Muscle of arm (tissue), 12 donors: ENCODE data around the gene NF2. TPM values are rescaled to one million over a fixed set of nuclear protein-coding genes. Genes with fewer than 3 reads are reported as not detected.
"Not testable (repeated sequence)": the region's sequence is repeated elsewhere in the genome, so short reads cannot be mapped to it uniquely, and the experiment has no call there.

Source experiments
- DNase-seq: peaks from one replicate; pipeline ENCODE4 v3.0.0-alpha.2; 2013
- polyA plus RNA-seq, 12 donors: library from polyadenylated mRNA; unstranded; fragments of 120-200 nt; gene quantifications; one replicate each; pipeline ENCODE4 v1.2.1, GENCODE V29; 2013; ENCODE audit not compliant: insufficient read length in 12 of 12

NF2 gene
- polyA plus RNA-seq, 12 donors, result 19.7 to 24.0 (median 22.3) TPM; not detected in 1

GRCh38 chr22:29587938-29588699, 15.3 kb upstream of the NF2 start:
- no peak for DNase-seq

- no peak for DNase-seq
Observed at GRCh38 chr22:29593923-29594322, 9.5 kb upstream of the NF2 start.

DNA sequence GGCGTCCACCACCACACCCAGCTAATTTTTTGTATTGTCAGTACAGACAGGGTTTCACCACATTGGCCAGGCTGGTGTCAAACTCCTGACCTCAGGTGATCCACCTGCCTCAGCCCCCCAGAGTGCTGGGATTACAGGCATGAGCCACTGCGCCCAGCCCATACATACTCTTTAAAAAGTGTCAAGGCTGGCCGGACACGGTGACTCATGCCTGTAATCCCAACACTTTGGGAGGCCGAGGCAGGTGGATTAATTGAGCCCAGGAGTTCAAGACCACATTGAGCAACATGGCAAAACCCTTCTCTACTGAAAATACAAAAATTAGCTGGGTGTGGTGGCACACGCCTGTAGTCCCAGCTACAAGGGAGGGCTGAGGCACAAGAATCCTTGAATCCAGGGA, 9.0 kb upstream of the NF2 start:
- not testable (repeated sequence) for DNase-seq

DNA sequence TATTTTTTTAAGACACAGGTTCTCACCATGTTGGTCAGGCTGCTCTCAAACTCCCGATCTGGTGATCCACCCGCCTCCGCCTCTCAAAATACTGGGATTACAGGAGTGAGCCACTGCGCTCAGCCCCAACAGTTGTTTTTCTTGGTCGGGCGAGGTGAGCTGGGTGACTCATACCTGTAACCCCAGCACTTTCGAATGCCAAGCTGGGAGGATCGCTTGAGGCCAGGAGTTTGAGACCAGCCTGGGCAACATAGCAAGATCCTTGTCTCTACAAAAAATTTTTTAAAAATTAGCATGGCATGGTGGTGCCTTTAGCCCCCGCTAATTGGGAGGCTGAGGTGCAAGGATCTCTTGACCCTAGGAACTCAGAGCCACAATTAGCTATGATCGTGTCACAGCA, 7.0 kb upstream of the NF2 start:
- no peak for DNase-seq

DNA sequence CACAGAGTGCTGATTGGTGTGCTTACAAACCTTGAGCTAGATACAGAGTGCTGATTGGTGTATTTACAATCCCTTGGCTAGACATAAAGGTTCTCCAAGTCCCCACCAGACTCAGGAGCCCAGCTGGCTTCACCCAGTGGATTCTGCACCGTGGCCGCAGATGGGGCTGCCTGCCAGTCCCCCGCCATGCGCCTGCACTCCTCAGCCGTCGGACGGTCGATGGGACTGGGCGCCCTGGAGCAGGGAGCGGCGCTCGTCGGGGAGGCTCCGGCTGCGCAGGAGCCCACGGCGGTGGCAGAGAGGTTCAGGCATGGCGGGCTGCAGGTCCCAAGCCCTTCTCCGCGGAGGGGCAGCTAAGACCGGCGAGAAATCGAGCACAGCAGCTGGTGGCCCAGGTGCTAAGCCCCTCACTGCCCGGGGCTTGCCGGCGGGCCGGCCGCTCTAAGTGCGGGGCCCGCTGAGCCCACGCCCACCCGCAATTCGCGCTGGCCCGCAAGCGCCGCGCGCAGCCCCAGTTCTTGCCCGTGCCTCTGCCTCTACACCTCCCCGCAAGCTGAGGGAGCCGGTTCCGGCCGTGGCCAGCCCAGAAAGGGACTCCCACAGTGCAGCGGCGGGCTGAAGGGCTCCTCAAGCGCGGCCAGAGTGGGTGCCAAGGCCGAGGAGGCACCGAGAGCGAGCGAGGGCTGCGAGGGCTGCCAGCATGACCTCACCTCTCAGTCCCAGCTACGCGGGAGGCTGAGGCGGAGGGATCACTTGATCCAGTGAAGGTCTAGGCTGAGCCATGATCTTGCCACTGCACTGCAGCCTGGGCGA, 5.4 kb upstream of the NF2 start:
- DNase-seq, result not testable (repeated sequence)

GRCh38 chr22:29598684-29599020, 4.8 kb upstream of the NF2 start:
- DNase-seq, result no peak

DNA sequence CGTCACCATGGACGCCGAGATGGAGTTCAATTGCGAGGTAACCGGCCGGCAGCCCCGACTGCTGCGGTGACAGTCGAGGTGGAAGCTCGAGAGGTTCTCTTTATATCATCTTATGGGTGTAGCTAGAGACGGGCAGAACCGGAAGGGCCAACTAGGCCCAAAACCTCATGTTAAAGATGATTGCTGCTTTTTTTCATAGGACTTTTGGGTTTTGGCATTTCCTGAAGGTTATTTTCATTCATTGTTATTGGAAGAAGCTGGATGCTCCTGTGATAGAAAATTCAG, 585 bp downstream of the NF2 start:
- DNase-seq, result no peak

DNA sequence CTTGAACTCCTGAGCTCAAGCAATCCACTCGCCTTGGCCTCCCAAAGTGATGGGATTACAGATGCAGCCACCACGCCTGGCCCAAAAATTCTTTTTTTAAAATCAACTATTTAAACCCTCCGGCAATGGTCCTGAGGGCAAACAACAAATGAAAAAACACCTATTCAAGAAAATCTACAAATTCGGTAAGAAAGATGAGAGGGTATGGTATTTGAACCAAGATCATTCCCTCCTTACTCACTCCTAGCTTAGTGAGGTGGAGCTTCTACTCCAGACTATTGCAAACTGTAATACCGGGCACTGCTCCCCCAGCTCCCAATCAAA, 2.1 kb downstream of the NF2 start:
- no peak for DNase-seq

GRCh38 chr22:29606320-29606719, 2.9 kb downstream of the NF2 start:
- DNase-seq, result no peak

DNA sequence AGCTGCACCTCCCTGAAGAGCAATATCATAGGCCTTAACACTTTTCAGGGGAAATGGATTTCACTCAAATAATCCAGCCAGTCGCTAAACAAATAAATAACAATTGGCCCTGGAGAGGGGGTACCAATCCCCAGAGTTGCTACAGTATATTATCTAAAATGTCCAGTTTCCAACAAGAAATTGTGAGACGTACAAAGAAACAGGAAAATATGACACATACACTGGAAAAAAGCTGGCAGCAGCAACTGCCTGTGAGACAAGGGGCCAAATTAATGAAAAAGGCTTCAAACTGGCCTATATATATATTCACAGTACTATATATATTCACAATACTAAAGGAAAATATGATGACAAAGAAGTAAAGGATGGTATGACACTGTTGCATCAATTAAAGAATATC, 4.0 kb downstream of the NF2 start:
- no peak for DNase-seq

- no peak for DNase-seq
Observed at GRCh38 chr22:29609139-29609538, 5.7 kb downstream of the NF2 start.

- no peak for DNase-seq
Observed at GRCh38 chr22:29610780-29611179, 7.3 kb downstream of the NF2 start.

DNA sequence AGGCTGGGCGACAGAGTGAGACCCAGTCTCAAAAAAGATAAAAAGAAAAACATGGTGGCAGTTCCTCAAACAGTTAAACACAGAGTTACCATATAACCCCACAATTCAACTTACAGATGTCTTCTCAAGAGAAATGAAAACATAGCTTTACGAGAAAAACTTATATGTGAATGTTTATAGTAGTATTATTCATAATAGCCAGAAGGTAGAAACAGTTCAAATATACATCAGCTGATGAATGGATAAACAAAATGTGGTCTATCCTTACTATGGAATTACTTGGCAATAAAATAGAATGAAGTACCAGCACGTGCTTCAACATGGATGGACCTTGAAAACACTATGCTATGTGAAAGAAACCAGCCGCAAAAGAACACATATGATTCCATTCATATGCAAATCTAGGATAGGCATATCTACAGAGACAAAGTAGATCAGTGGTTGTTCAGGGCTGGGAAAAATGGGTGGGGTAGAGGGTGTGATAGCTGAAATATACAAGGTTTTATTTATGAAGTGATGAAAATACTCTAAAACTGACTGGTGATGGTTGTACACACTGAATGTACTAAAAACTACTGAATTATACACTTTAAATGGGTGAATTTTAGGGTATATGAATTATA, 12.4 kb downstream of the NF2 start:
- DNase-seq, result no peak

DNA sequence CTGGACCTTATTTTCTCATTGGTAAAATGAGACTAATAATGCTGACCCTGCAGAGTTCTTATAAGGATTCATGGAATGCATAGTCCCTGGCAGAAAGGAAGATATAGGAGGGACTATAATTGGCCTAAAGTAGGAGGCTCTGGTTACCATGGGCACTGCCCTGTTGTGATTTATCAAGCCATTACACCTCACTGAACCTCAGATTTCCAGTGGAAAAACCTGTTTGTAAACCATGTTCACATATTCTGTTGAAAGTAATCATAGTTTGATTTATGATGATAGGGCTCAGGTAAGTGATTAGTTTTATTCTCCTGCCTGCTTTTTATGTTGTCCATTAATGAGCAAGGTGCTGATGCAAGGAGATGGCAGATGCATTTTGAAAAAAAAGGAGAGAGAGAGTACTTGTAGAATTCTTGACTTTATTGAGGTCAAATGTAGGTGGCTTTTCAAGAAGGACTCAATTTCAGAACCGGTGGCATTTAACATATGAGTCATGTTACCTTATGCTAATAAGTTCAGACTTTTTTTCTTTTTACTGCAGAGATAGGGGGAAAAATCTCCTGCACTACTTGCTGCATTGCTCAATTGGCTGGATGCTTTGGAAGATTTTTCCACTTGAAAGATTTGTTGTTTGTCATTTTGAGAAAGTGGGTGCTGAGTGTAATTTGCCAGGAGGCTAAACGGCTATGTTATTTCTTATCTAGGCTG, 14.6 kb downstream of the NF2 start:
- DNase-seq, result no peak

DNA sequence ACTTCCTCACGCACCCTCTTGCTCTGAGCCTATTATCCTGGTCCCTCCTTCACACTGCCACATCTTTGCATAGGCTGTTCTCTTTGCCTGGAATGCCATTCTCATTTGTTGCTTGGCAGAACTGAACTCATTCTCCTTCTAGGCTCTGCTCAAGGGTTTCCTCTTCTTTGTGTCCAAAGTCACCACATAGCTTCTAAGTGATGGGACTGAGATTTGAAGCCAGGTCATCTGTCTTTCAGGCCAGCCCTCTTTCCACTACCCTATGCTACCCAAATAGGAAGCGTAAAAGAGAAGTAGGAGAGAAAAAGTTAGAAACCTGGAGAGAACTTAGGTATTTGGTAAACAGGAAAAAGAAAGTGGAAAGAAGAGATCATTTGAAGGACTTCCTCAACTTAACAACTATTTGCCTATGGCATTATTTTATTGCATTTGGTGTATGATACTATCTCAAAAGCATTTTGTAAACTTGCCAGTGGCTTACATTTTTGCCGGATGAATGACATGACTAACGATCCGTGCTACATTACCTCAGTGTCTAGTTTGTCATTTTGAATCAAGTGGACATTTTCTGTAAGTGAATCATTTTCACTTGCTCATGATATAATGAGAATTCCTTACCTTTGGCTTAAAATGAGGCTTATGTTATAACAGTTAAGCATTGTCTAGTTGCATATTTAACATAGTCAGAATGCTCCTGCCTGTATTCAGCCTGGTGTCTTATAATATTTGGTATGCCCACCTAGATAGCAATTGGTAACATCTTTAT, 18.5 kb downstream of the NF2 start:
- no peak for DNase-seq

DNA sequence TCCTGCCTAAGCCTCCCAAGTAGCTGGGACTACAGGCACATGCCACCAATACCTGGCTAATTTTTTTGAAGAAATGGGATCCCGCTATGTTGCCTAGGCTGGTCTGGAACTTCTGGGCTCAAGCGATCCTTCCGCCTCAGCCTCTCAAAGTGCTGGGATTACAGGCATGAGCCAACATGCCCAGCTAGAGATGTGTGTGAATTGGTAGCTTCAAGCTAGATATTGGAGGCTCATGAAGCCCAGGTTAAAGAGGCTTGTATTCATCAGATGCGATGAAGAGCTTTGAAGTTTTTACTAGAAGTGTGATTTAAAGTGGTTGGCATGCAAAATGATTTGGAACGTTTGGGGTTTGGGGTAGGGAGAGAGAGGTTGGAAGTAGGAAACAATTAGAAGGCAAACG, 19.6 kb downstream of the NF2 start:
- no peak for DNase-seq

GRCh38 chr22:29623553-29624169, 20.2 kb downstream of the NF2 start:
- DNase-seq, result no peak

DNA sequence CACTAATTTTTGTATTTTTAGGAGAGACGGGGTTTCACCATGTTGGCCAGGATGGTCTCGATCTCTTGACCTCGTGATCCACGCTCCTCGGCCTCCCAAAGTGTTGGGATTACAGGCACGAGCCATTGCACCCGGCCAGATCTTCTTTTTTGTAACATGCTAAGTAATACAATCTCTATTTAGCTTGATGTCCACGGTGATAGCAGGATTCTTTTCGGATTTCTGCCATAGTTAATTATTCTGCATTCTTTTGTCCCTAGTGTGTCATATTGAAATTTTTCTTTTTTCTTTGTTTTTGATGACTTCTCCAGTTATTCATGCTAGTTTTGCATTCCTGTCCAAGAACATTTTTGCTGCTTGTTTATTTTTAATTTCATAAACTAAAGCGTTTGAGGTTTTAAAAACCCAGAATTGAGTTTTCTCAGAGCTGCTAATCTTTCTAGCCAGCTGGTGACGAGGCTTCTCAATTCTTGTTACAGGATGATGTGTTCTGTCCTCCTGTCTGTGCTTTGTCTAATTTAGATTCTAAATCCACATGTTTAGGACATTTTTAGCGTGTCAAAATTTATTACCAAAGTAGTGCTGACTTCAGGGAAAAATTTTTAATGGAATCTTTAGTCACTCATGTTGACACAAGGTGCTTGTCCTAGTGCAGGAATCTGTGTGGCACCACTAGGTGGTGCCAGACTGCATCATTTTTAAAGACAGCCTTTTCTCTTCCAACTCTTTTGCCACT, 21.8 kb downstream of the NF2 start:
- DNase-seq, result peak; percentile 71

DNA sequence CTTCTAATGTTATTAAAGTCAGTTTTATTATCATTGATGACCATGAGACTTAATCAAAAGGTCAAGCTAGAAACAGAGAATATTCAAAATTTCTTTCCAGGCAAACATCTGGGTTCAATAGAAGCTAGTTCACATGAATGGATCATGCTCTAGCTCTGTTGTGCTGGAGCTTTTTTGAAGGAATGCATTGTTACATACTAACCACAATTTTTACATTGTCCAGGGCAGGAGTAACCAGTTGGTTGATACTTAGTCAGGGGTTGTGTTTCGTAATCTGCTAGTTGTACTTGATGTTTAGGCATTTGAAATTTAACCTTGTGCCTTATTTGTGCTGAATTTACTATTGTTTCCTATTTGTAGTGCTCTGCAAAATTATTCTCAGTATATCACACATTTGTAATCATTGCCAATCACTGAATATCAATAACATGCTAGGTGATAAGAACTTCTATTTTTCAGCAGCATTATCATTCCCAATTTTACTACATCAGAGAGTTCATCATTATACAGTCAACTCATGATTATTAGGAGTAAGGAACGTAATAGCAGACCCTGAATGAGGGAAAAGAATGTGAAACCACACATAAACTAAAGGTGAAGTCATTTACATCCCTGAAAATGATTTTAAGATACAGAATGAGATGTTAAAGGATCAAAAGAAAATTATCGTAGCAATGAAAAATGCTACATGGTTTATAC, 23.2 kb downstream of the NF2 start:
- DNase-seq, result no peak

DNA sequence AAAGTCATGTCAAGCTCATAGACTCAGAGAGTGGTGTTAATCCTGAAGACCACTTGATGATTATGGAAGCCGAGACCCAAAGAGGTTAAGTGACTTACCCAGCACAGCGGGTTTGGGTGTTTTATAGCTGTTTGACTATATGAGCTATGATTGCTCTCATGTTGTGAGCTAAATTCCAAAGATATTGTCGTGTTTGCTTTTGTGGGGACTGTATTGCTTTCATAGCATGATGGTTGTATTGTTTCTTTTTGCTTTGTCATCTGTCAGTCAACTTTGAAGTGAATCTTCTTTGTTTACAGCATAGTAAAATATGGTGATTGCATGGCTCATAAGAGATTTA, 23.7 kb downstream of the NF2 start:
- no peak for DNase-seq
